ENCODE results near the gene ETNPPL.
A peak's percentile ranks its signal among the peaks of the same experiment; 100 is the strongest.

The ETNPPL gene

GRCh38 chr4:108766058-108766457 lies 3.2 kb upstream of the ETNPPL start:
- TF ChIP-seq CTCF (IDR thresholded peaks at IDR 0.05; ENCODE audit: low read depth, low read length), result no peak

GRCh38 chr4:108763986-108764385 lies 1.1 kb upstream of the ETNPPL start:
- no peak for DNase-seq (ENCODE audit: low read depth in 2 of 2)
- H3K4me3 ChIP-seq (replicated peaks in 1 of 2; ENCODE audit: low read depth in 2 of 2, low read length in 2 of 2), result no peak overlapping the region
- no peak for TF ChIP-seq CTCF (IDR thresholded peaks at IDR 0.05; ENCODE audit: low read depth, low read length)

More at GRCh38 chr4:108766058-108766457, 3.2 kb upstream of the ETNPPL start:
- no peak overlapping the region for H3K4me3 ChIP-seq (replicated peaks in 1 of 2; ENCODE audit: low read depth in 2 of 2, low read length in 2 of 2)
- DNase-seq (ENCODE audit: low read depth in 2 of 2), result no peak

GRCh38 chr4:108763226-108763593 lies 357 bp upstream of the ETNPPL start:
- DNase-seq (ENCODE audit: low read depth in 2 of 2), result no peak
- H3K4me3 ChIP-seq (replicated peaks in 1 of 2; ENCODE audit: low read depth in 2 of 2, low read length in 2 of 2), result peak overlapping the region; percentile 46 to 50
- no peak for TF ChIP-seq CTCF (IDR thresholded peaks at IDR 0.05; ENCODE audit: low read depth, low read length)

GRCh38 chr4:108758498-108758897 lies 4.4 kb downstream of the ETNPPL start:
- TF ChIP-seq CTCF (IDR thresholded peaks at IDR 0.05; ENCODE audit: low read depth, low read length), result no peak

GRCh38 chr4:108754327-108754726 lies 8.5 kb downstream of the ETNPPL start:
- TF ChIP-seq CTCF (IDR thresholded peaks at IDR 0.05; ENCODE audit: low read depth, low read length), result no peak
- no peak overlapping the region for H3K4me3 ChIP-seq (replicated peaks in 1 of 2; ENCODE audit: low read depth in 2 of 2, low read length in 2 of 2)
- no peak for DNase-seq (ENCODE audit: low read depth in 2 of 2)

More at GRCh38 chr4:108758498-108758897, 4.4 kb downstream of the ETNPPL start:
- no peak overlapping the region for H3K4me3 ChIP-seq (replicated peaks in 1 of 2; ENCODE audit: low read depth in 2 of 2, low read length in 2 of 2)
- no peak for DNase-seq (ENCODE audit: low read depth in 2 of 2)

- DNase-seq (ENCODE audit: low read depth in 2 of 2), result no peak
- H3K4me3 ChIP-seq (replicated peaks in 1 of 2; ENCODE audit: low read depth in 2 of 2, low read length in 2 of 2), result no peak overlapping the region
- TF ChIP-seq CTCF (IDR thresholded peaks at IDR 0.05; ENCODE audit: low read depth, low read length), result no peak
These were observed 11.5 kb downstream of the ETNPPL start for GRCh38 chr4:108751321-108751720.

GRCh38 chr4:108749119-108749518 lies 13.7 kb downstream of the ETNPPL start:
- no peak overlapping the region for H3K4me3 ChIP-seq (replicated peaks in 1 of 2; ENCODE audit: low read depth in 2 of 2, low read length in 2 of 2)
- DNase-seq (ENCODE audit: low read depth in 2 of 2), result no peak
- no peak for TF ChIP-seq CTCF (IDR thresholded peaks at IDR 0.05; ENCODE audit: low read depth, low read length)
